Measurements from ENCODE around the gene MSI2.

Gene MSI2

DNA sequence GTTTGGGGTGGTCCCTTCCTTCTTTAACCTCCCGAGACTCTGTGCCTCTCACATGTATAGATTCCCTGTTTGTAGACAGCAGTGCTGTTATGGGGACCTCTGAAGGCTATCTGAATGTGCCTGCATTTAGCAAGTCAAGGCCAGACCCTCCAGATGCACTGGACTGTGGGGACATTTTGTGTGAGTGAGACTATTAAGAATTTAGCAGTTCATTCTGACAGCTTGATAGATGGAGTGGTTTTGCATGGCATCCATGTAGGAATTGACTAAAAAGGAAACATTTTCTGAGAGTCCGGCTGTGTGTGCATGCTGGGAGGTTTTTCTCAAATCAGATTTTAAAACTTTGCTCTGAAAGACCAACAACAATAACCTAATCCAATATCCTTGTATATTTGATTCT, 226.3 kb downstream of the MSI2 start:
- DNase-seq (ENCODE audit: low read depth), result no peak
- H3K4me3 ChIP-seq (ENCODE audit: low read depth, low read length), result no peak overlapping the region
- TF ChIP-seq CTCF (conservative IDR thresholded peaks at IDR 0.05; ENCODE audit: low read depth, low read length), result no peak

- TF ChIP-seq CTCF (conservative IDR thresholded peaks at IDR 0.05; ENCODE audit: low read depth, low read length), result no peak
- no peak overlapping the region for H3K4me3 ChIP-seq (ENCODE audit: low read depth, low read length)
- DNase-seq (ENCODE audit: low read depth), result no peak
These were observed 227.9 kb downstream of the MSI2 start for GRCh38 chr17:57484081-57484666.

GRCh38 chr17:57484826-57485565, 228.7 kb downstream of the MSI2 start:
- no peak for DNase-seq (ENCODE audit: low read depth)
- H3K4me3 ChIP-seq (ENCODE audit: low read depth, low read length), result no peak overlapping the region
- no peak for TF ChIP-seq CTCF (conservative IDR thresholded peaks at IDR 0.05; ENCODE audit: low read depth, low read length)

GRCh38 chr17:57485566-57485865, 229.2 kb downstream of the MSI2 start:
- H3K4me3 ChIP-seq (ENCODE audit: low read depth, low read length), result no peak overlapping the region
- no peak for DNase-seq (ENCODE audit: low read depth)
- TF ChIP-seq CTCF (conservative IDR thresholded peaks at IDR 0.05; ENCODE audit: low read depth, low read length), result no peak

DNA sequence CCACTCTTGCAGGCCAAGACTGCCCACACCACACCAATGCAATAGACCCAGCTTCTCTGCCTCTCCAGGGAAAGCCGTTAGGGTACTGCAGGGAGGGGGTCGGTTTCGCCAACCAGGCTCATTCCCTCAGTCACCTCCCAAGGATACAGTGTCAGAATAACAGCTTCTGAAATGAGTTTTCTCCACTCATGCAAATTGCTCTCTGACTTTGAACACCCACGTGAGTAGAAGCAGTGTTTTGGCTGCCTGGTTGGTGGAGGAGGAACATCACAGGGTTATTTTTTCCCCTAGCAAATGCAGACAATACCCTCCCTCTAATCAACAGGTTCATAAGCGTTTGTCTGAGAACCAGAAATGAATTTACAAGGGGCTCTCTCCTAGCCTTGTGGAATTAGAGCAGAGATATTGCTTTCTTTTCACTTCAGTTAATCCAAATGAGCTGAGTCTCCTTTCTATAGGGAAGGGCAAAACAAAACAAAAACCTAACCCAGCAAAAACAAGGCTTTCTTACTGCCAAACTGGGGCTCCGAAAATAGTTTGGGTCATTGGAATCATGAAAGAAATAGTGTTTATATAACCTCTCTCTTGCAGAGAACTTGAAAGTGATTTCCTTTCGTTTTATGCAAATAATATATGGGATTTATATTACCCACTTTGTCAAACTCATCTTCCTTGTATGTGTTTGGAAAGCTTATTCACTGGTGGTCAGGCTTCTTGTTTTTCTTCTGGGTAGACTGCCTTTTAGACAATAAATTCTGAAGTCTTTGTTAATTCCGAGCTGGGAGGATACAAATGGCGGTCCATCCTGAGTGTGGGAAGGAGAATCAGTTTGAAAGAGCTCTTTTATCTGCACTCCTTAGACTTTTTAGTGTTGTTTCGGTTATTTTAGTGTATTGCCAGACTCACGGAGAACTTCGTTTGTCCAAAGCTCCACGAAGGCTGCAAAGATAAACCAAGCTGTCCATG, 229.9 kb downstream of the MSI2 start:
- peak; percentile 31 for DNase-seq (ENCODE audit: low read depth)
- no peak overlapping the region for H3K4me3 ChIP-seq (ENCODE audit: low read depth, low read length)
- TF ChIP-seq CTCF (conservative IDR thresholded peaks at IDR 0.05; ENCODE audit: low read depth, low read length), result no peak

DNA sequence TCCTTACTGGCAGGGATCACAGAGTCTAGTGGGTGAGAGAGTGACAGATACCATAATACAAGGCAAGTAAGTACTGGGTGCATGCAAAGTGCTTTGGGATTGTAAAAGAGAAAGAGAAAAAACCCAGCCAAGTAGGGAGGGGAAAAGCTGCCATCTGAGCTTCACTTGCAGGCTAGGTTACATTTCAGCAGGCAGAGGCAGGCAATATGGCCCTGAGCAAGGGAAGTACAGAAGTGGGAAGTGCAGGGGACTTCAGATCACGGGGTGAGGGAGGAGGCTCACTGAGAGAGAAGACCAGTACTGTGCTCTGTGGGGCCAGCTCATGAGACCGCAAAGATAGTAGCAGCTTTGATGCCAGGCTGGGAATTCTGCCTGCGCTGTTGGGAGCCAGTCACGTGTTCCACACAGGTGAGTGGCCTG, 230.6 kb downstream of the MSI2 start:
- no peak overlapping the region for H3K4me3 ChIP-seq (ENCODE audit: low read depth, low read length)
- TF ChIP-seq CTCF (conservative IDR thresholded peaks at IDR 0.05; ENCODE audit: low read depth, low read length), result no peak
- DNase-seq (ENCODE audit: low read depth), result no peak

Data from choroid plexus epithelial cell (primary cell).